ENCODE results near the gene SON. TPM values are rescaled to one million over a fixed set of nuclear protein-coding genes. Genes with fewer than 3 reads are reported as not detected.
A peak's percentile ranks its signal among the peaks of the same experiment; 100 is the strongest.
"Not testable (repeated sequence)": the region's sequence is repeated elsewhere in the genome, so short reads cannot be mapped to it uniquely, and the experiment has no call there.

The SON gene, protein sequence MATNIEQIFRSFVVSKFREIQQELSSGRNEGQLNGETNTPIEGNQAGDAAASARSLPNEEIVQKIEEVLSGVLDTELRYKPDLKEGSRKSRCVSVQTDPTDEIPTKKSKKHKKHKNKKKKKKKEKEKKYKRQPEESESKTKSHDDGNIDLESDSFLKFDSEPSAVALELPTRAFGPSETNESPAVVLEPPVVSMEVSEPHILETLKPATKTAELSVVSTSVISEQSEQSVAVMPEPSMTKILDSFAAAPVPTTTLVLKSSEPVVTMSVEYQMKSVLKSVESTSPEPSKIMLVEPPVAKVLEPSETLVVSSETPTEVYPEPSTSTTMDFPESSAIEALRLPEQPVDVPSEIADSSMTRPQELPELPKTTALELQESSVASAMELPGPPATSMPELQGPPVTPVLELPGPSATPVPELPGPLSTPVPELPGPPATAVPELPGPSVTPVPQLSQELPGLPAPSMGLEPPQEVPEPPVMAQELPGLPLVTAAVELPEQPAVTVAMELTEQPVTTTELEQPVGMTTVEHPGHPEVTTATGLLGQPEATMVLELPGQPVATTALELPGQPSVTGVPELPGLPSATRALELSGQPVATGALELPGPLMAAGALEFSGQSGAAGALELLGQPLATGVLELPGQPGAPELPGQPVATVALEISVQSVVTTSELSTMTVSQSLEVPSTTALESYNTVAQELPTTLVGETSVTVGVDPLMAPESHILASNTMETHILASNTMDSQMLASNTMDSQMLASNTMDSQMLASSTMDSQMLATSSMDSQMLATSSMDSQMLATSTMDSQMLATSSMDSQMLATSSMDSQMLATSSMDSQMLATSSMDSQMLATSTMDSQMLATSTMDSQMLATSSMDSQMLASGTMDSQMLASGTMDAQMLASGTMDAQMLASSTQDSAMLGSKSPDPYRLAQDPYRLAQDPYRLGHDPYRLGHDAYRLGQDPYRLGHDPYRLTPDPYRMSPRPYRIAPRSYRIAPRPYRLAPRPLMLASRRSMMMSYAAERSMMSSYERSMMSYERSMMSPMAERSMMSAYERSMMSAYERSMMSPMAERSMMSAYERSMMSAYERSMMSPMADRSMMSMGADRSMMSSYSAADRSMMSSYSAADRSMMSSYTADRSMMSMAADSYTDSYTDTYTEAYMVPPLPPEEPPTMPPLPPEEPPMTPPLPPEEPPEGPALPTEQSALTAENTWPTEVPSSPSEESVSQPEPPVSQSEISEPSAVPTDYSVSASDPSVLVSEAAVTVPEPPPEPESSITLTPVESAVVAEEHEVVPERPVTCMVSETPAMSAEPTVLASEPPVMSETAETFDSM (N-terminal part only)
- polyA plus RNA-seq (ENCODE audit: insufficient read length) = 447 TPM
- long read RNA-seq, donor 1, full-length matches to known transcripts = 31 of 247 reads
- long read RNA-seq, donor 1, partial matches to known transcripts = 216 of 247 reads
- long read RNA-seq, donor 1, other reads (novel, unspliced or antisense) = 0 of 247 reads
- long read RNA-seq, donor 2, full-length matches to known transcripts = 31 of 280 reads
- long read RNA-seq, donor 2, partial matches to known transcripts = 239 of 280 reads
- long read RNA-seq, donor 2, other reads (novel, unspliced or antisense) = 10 of 280 reads
- long read RNA-seq, donor 3, full-length matches to known transcripts = 28 of 194 reads
- long read RNA-seq, donor 3, partial matches to known transcripts = 151 of 194 reads
- long read RNA-seq, donor 3, other reads (novel, unspliced or antisense) = 15 of 194 reads
- long read RNA-seq, donor 4, partial matches to known transcripts = 0 of 4 reads
- long read RNA-seq, donor 4, other reads (novel, unspliced or antisense) = 0 of 4 reads
- long read RNA-seq, donor 5, full-length matches to known transcripts = 25 of 173 reads
- long read RNA-seq, donor 5, partial matches to known transcripts = 148 of 173 reads
- long read RNA-seq, donor 5, other reads (novel, unspliced or antisense) = 0 of 173 reads
- long read RNA-seq, donor 6, full-length matches to known transcripts = 15 of 166 reads
- long read RNA-seq, donor 6, partial matches to known transcripts = 151 of 166 reads
- long read RNA-seq, donor 6, other reads (novel, unspliced or antisense) = 0 of 166 reads
- long read RNA-seq, donor 7, full-length matches to known transcripts = 25 of 328 reads
- long read RNA-seq, donor 7, partial matches to known transcripts = 292 of 328 reads
- long read RNA-seq, donor 7, other reads (novel, unspliced or antisense) = 11 of 328 reads
- long read RNA-seq, donor 8, full-length matches to known transcripts = 12 of 93 reads
- long read RNA-seq, donor 8, partial matches to known transcripts = 81 of 93 reads
- long read RNA-seq, donor 8, other reads (novel, unspliced or antisense) = 0 of 93 reads

DNA sequence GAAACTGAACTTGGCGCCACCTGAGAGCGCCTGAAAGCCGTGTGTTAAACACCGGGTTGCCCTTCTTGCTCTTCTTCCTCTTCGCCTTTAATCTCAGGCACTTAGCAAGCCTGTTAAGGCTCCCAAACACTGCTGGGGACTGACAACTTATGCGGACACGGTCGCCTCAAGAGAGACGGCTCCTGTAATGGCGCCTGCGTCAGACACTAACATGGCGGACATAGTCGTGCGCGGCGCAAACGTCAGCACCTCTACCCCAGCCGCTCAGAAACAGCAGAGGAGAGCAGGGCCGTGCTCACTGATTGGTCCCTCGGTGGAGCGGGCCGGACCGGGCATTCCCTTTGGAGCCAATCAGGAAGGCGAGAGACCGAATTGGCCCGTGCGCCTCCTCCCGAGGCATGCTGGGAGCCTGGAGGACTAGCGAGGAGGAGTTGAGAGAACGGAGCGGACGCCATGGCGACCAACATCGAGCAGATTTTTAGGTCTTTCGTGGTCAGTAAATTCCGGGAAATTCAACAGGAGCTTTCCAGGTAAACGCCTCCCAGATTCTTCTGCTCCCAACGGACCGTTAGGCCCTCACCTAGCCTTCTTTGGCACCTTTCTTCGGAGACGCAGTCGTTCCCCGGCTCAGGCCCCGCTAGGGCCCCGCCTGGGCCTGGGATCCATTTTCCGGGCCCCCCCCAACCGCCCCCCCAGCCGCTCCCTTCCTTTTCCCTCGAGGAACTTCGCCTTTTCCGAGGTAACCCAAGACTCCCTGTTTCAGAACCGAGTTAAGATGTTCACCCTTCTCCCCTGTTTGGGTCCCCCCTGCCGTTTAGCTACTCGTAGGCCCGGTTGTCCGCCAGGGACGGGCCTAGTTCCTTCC lies at the start of gene SON:
SON (plus strand) TSS at position 399 of the 865 bp plus-strand sequence; CDS start at position 454, 55 bp downstream.
- peak; percentile 98 for DNase-seq

GRCh38 chr21:33493756-33494155 lies 49.1 kb upstream of the SON start:
- no peak for DNase-seq

GRCh38 chr21:33495743-33496142 lies 47.1 kb upstream of the SON start:
- no peak for DNase-seq

GRCh38 chr21:33496345-33496744 lies 46.5 kb upstream of the SON start:
- no peak for DNase-seq

- DNase-seq = no peak
Measured at GRCh38 chr21:33505833-33506232, 37.0 kb upstream of the SON start.

- DNase-seq = not testable (repeated sequence)
Measured at GRCh38 chr21:33507003-33507402, 35.8 kb upstream of the SON start.

DNA sequence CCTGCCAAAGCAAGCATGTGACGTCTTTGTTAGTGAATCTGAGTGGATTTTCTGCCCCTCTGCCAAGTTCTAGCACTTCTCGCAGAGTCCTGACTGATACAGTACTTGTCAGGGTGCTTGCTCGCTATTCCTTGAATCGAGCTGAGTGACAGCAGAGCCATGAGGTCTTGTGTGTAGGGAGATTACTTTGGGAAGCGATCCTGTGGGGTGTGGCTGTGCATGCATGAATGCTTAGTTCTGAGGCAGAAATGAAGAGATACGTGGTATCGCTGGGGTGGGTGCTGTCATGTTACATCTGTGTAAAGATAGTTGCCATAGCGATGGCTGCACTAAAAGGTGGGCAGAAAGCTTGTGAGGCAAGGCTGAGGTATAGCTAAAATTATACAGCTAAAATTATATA lies 32.0 kb upstream of the SON start:
- DNase-seq = no peak

DNA sequence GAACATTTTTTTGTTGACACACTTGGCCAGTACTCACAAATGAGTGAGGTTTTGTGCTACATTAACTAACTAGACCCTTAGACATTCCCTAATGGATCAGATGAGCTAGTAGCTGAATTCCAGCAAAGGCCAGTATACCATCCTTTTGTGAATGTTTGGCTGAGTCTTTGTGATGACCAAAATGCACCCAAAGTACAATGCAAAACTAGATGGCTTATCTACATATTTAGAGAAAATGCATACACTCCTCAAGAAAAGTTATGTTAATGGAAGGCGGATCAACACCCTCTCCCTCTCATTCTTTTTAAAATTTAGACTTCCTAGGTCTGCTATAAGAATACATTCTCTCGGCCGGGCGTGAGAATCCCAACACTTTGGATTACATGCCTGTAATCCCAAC lies 31.2 kb upstream of the SON start:
- DNase-seq = no peak

DNA sequence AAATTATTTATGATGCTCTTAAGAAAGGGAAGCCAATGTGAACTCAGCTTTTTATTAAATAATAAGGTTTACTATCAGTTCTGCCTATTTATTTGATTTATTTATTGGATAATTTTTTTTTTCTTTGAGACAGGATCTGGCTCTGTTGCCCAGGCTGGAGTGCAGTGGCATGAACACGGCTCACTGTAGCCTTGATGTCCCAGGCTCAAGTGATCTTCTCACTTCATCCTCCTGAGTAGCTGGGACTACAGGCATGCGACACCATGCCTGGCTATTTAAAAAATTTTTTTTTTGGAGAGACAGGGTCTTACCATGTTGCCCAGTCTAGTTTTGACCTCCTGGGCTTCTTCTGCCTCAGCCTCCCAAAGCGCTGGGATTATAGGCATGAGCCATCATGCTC lies 30.4 kb upstream of the SON start:
- no peak for DNase-seq

DNA sequence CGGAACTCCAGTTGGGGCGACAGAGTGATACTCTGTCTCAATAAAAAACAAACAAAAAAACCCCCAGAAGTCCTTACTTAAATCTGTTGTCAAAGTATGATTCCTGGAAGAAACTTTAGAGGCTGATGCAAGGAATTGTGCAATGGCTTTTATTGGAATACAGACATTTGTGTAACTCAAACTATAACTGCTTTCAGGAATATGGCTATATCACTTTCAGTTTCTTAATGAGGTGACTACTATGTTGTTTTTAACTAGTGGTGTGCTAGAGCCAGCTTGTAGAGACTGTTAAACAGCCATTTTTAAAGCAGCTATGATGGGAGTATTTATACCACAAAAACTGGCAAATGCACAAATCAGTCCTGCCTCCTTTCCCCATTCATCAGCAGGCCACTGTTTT lies 28.6 kb upstream of the SON start:
- no peak for DNase-seq

GRCh38 chr21:33518899-33519298 lies 23.9 kb upstream of the SON start:
- DNase-seq = no peak

GRCh38 chr21:33522297-33522952 lies 20.4 kb upstream of the SON start:
- DNase-seq = no peak

- no peak for DNase-seq
Measured at GRCh38 chr21:33522953-33523349, 19.9 kb upstream of the SON start.

DNA sequence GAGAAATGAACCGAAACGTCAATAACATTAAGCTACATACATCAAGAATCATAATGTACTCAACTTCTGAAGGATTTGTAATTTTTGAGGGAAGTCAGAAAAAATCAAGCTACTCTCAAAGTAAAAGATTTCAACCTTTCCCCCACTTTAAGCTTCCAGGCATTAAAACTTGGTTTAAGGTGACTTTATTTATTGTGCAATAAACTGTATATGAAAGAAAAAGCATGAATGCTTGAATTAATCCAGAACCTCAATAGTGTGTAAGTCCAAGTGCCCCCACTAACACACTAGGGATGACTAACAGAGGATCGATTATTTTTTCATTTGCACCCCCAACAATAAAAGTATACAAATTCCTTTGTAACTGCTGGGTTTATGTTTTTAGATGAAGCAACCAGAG lies 11.8 kb upstream of the SON start:
- no peak for DNase-seq

GRCh38 chr21:33537212-33537611 lies 5.6 kb upstream of the SON start:
- DNase-seq = no peak

GRCh38 chr21:33539616-33540015 lies 3.2 kb upstream of the SON start:
- no peak for DNase-seq

GRCh38 chr21:33540711-33541104 lies 2.1 kb upstream of the SON start:
- no peak for DNase-seq

DNA sequence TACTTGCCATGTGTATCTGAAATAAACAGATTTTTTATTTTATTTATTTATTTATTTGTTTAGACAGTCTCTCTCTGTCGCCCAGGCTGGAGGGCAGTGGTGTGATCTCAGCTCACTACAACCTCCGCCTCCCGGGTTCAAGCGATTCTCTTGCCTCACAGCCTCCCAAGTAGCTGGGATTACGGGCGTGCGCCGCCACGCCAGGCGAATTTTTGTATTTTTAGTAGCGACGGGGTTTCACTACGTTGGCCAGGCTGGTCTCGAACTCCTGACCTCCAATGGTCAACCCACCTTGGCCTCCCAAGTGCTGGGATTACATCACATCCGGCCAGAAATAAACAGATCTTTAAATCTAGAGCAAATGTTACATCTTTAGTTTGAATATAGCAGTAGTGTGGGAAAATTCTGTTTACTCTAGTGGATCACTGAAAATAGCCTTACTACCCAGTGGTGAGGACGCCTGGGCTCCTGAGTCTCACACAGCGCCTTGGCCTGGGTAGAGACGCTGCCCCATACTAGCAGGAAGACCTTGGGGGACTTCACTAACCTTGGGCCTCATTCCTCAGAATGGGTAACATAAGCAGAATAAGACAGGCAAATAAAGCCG lies 1.6 kb upstream of the SON start:
- no peak for DNase-seq

Measured in left kidney (tissue), 8 donors.